ENCODE data around the gene CBLB.

DNA sequence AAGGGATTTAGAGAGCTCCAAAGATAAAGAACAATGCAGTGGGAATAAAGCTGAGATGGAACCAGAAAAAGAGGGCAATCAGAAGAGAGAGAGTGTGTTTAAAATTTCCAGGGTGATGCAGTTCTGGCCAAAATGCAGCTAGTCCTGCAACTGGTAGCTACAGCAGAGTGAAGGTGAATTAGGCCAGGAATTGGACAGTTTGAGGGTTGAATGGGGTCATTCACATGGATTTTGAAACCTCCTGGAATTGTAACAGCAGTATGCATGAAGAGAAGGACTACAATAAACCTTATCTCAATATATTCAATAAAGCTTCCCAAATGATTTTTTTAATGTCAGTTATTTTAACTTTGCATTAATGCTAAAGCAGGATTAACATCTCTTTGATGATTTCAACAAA is 85.2 kb downstream of the CBLB start:
- TF ChIP-seq CTCF (IDR thresholded peaks at IDR 0.05) (no peak), POLR2A (IDR thresholded peaks at IDR 0.05) (no peak)
